Keratinocyte (primary cell): ENCODE results near the gene UCK2. TPM values are rescaled to one million over a fixed set of nuclear protein-coding genes. Genes with fewer than 3 reads are reported as not detected.
A peak's percentile ranks its signal among the peaks of the same experiment; 100 is the strongest.

Experiments
- DNase-seq: peaks from one replicate; pipeline ENCODE4 v3.0.0-alpha.2; 2011; ENCODE audit warnings: low read depth, missing footprints, low spot score
- FAIRE-seq: peaks from 2 replicates; lab custom pipeline; 2011; peaks lifted over from hg19 to GRCh38; lab: Jason Lieb, UNC
- H2AFZ ChIP-seq: 2 replicates; pipeline ENCODE4 v1.6.0; 2012; ENCODE audit warnings: low read length, control low read depth, inconsistent platforms; ENCODE audit not compliant: control insufficient read depth
- H3K27ac ChIP-seq: 2 replicates; pipeline ENCODE4 v1.5.1; 2011; ENCODE audit warnings: low read length; ENCODE audit not compliant: control insufficient read depth, insufficient read depth
- H3K27me3 ChIP-seq: 3 replicates; pipeline ENCODE4 v1.6.0; 2011; ENCODE audit warnings: low read length; ENCODE audit not compliant: control insufficient read depth, insufficient read depth; ENCODE audit errors: extremely low read depth
- H3K36me3 ChIP-seq, 2 experiments: 2 replicates in 1 of 2; 3 replicates in 1 of 2; pipeline ENCODE4 v1.5.1; 2011; ENCODE audit warnings: low read length in 2 of 2, mild to moderate bottlenecking in 1 of 2; ENCODE audit not compliant: control insufficient read depth in 2 of 2, insufficient read depth in 2 of 2; ENCODE audit errors: extremely low read depth in 1 of 2
- H3K4me1 ChIP-seq: 3 replicates; pipeline ENCODE4 v1.5.1; 2011; ENCODE audit warnings: low read length; ENCODE audit not compliant: control insufficient read depth, insufficient read depth; ENCODE audit errors: extremely low read depth
- H3K4me2 ChIP-seq: 3 replicates; pipeline ENCODE4 v1.6.0; 2011; ENCODE audit warnings: low read depth, low read length; ENCODE audit not compliant: control insufficient read depth, insufficient read depth; ENCODE audit errors: extremely low read depth
- H3K4me3 ChIP-seq, 3 experiments: fragments of 200-600 bp in 1 of 3; sonication (generic) in 1 of 3; 2 replicates in 2 of 3; 3 replicates in 1 of 3; pipeline ENCODE4 v1.5.1; 2011 to 2016; ENCODE audit warnings: low read length in 3 of 3, mild to moderate bottlenecking in 3 of 3, control low read depth in 2 of 3, inconsistent platforms in 1 of 3, low read depth in 1 of 3, mixed read lengths in 1 of 3, mixed run types in 1 of 3, moderate library complexity in 1 of 3; ENCODE audit not compliant: control insufficient read depth in 2 of 3, insufficient read depth in 2 of 3; ENCODE audit errors: extremely low read depth in 1 of 3
- H3K79me2 ChIP-seq: 2 replicates; pipeline ENCODE4 v1.6.0; 2012; ENCODE audit warnings: low read length; ENCODE audit not compliant: control insufficient read depth, insufficient read depth
- H3K9ac ChIP-seq: 3 replicates; pipeline ENCODE4 v1.6.0; 2011; ENCODE audit warnings: low read length; ENCODE audit not compliant: control insufficient read depth, insufficient read depth; ENCODE audit errors: extremely low read depth
- H3K9me1 ChIP-seq: 3 replicates; pipeline ENCODE4 v1.6.0; 2011; ENCODE audit warnings: low read length; ENCODE audit not compliant: control insufficient read depth, insufficient read depth; ENCODE audit errors: extremely low read depth
- H3K9me3 ChIP-seq: 2 replicates; pipeline ENCODE4 v1.5.1; 2012; ENCODE audit warnings: low read depth, low read length; ENCODE audit not compliant: control insufficient read depth
- H4K20me1 ChIP-seq: 3 replicates; pipeline ENCODE4 v1.6.0; 2011; ENCODE audit warnings: low read length; ENCODE audit not compliant: control insufficient read depth, insufficient read depth; ENCODE audit errors: extremely low read depth
- CTCF ChIP-seq, 3 experiments: IDR thresholded peaks in 1 of 3; conservative IDR thresholded peaks in 1 of 3; optimal IDR thresholded peaks in 1 of 3; 2 replicates in 2 of 3; 3 replicates in 1 of 3; pipeline versions ENCODE3 to v1.5.1; 2011; ENCODE audit warnings: low read length in 3 of 3, mild to moderate bottlenecking in 3 of 3, moderate library complexity in 2 of 3, control low read depth in 1 of 3, inconsistent platforms in 1 of 3; ENCODE audit not compliant: insufficient read depth in 2 of 3; ENCODE audit errors: extremely low read depth in 1 of 3
- EZH2 ChIP-seq: IDR thresholded peaks from one replicate; pipeline ENCODE4 v1.6.1; 2012; ENCODE audit warnings: inconsistent platforms, mild to moderate bottlenecking, low read length, moderate library complexity
- dilution Hi-C: fragments of 300-500 bp; cut with MboI; formaldehyde crosslinking; loops from one replicate; pipeline ENCODE4 v1.7.0; 2020; ENCODE audit warnings: low sequenced_read_pairs; ENCODE audit not compliant: extremely low pct_ligation_motif_present
- polyA plus RNA-seq, 5 experiments: library from polyadenylated mRNA; depleted of rRNA in 3 of 5; stranded (reverse) in 3 of 5; stranded (forward) in 1 of 5; unstranded in 1 of 5; fragments of >200 nt; gene quantifications; 1 replicate in 1 of 5; 2 replicates in 3 of 5; 3 replicates in 1 of 5; pipeline versions ENCODE4 v1.2.1 to v1.2.3, GENCODE V29; 2011 to 2012; ENCODE audit warnings: missing spikeins in 2 of 5, low read depth in 1 of 5, low replicate concordance in 1 of 5

Gene UCK2
- polyA plus RNA-seq, 1 donor (not counting 4 experiments of a cell fraction or from before 2014, with no cell fraction given): 71.9 TPM

GRCh38 chr1:165828669-165829329, 1.4 kb downstream of the UCK2 start:
- Histone ChIP-seq H2AFZ (peak overlapping the region; percentile 66), H3K4me3 (peak overlapping the region; percentile 81 to 96 (median 95)), H3K9me3 (no peaks in the 10 kb centered on the region), H4K20me1 (peaks cover 7% of the 10 kb centered on the region), H3K9me1 (no peaks in the 10 kb centered on the region), H3K4me2 (peak overlapping the region; percentile 99), H3K9ac (peak overlapping the region; percentile 93), H3K27ac (peak overlapping the region; percentile 95), H3K36me3 (peaks cover 1 to 3% of the 10 kb centered on the region in 2 experiments), H3K79me2 (peaks cover 58% of the 10 kb centered on the region), H3K27me3 (no peaks in the 10 kb centered on the region), H3K4me1 (peaks cover 8% of the 10 kb centered on the region)
- dilution Hi-C loops: no loop called here
- FAIRE-seq (peak; percentile 58), DNase-seq (no peak)
- TF ChIP-seq EZH2: no peak
- no peak for TF ChIP-seq CTCF (optimal IDR thresholded peaks at IDR 0.05 in 1 of 3, IDR thresholded peaks at IDR 0.05 in 1 of 3, conservative IDR thresholded peaks at IDR 0.05 in 1 of 3; ENCODE audit: extremely low read depth in 1 of 3, insufficient read depth in 2 of 3, low read length in 3 of 3)

- peak overlapping the region; percentile 93 for H3K9ac ChIP-seq
- peak overlapping the region; percentile 95 for H3K27ac ChIP-seq
Observed at GRCh38 chr1:165829888-165830287, 2.5 kb downstream of the UCK2 start.

More at GRCh38 chr1:165829888-165830287, 2.5 kb downstream of the UCK2 start:
- peak overlapping the region; percentile 99 for H3K4me2 ChIP-seq
- H2AFZ ChIP-seq: no peak overlapping the region
- H3K9me1 ChIP-seq: no peaks in the 10 kb centered on the region
- H3K27me3 ChIP-seq: no peaks in the 10 kb centered on the region
- H4K20me1 ChIP-seq: peaks cover 9% of the 10 kb centered on the region
- peaks cover 1 to 3% of the 10 kb centered on the region in 2 experiments for H3K36me3 ChIP-seq
- FAIRE-seq (no peak), DNase-seq (no peak)
- H3K4me3 ChIP-seq: peak overlapping the region in 2 of 3 experiments; percentile 95 to 96
- H3K4me1 ChIP-seq: peaks cover 8% of the 10 kb centered on the region
- dilution Hi-C loops: no loop called here
- no peaks in the 10 kb centered on the region for H3K9me3 ChIP-seq
- TF ChIP-seq CTCF (optimal IDR thresholded peaks at IDR 0.05 in 1 of 3, IDR thresholded peaks at IDR 0.05 in 1 of 3, conservative IDR thresholded peaks at IDR 0.05 in 1 of 3; ENCODE audit: extremely low read depth in 1 of 3, insufficient read depth in 2 of 3, low read length in 3 of 3) (no peak), EZH2 (no peak)
- peaks cover 69% of the 10 kb centered on the region for H3K79me2 ChIP-seq
